PFSK-1 (cell line): ENCODE data around the gene ANGPT4.

ENCODE experiments used
- FOXP2 ChIP-seq: optimal IDR thresholded peaks from 2 replicates; pipeline ENCODE3; 2011; ENCODE audit warnings: borderline replicate concordance, control low read depth, inconsistent platforms; ENCODE audit not compliant: insufficient read depth; ENCODE audit errors: extremely low read length, extremely low read depth
- POLR2AphosphoS5 ChIP-seq: IDR thresholded peaks from 2 replicates; pipeline ENCODE4 v1.6.1; 2012; ENCODE audit warnings: low read depth, mild to moderate bottlenecking, control low read depth, low read length, moderate library complexity
- REST ChIP-seq, 2 experiments: IDR thresholded peaks; 2 replicates each; pipeline versions ENCODE4 v1.6.1 to v1.8.0; 2011 to 2012; ENCODE audit warnings: low read depth in 2 of 2, low read length in 2 of 2, control low read depth in 1 of 2, inconsistent platforms in 1 of 2, mild to moderate bottlenecking in 1 of 2, moderate library complexity in 1 of 2; ENCODE audit not compliant: insufficient read depth in 1 of 2
- SIN3A ChIP-seq: IDR thresholded peaks from 2 replicates; pipeline ENCODE4 v1.6.1; 2012; ENCODE audit warnings: mild to moderate bottlenecking, low read length, moderate library complexity, borderline replicate concordance; ENCODE audit not compliant: insufficient read depth
- TAF1 ChIP-seq: IDR thresholded peaks from 2 replicates; pipeline ENCODE4 v1.6.1; 2012; ENCODE audit warnings: low read length, control low read depth, borderline replicate concordance; ENCODE audit not compliant: insufficient read depth

Gene ANGPT4

GRCh38 chr20:955656-956055, 39.5 kb upstream of the ANGPT4 start:
- TF ChIP-seq FOXP2 (no peak), REST (IDR thresholded peaks at IDR 0.05; ENCODE audit: insufficient read depth in 1 of 2, low read depth in 2 of 2, low read length in 2 of 2) (no peak), TAF1 (no peak), SIN3A (no peak), POLR2AphosphoS5 (no peak)

GRCh38 chr20:955111-955510, 39.0 kb upstream of the ANGPT4 start:
- TF ChIP-seq SIN3A = no peak
- TF ChIP-seq POLR2AphosphoS5 = no peak
- TF ChIP-seq FOXP2 = no peak
- TF ChIP-seq REST (IDR thresholded peaks at IDR 0.05; ENCODE audit: insufficient read depth in 1 of 2, low read depth in 2 of 2, low read length in 2 of 2) = no peak
- no peak for TF ChIP-seq TAF1

- no peak for TF ChIP-seq FOXP2
- TF ChIP-seq REST (IDR thresholded peaks at IDR 0.05; ENCODE audit: insufficient read depth in 1 of 2, low read depth in 2 of 2, low read length in 2 of 2) = no peak
- TF ChIP-seq TAF1 = no peak
- no peak for TF ChIP-seq POLR2AphosphoS5
- TF ChIP-seq SIN3A = no peak
These were observed 37.6 kb upstream of the ANGPT4 start for GRCh38 chr20:953742-954141.

- TF ChIP-seq REST (IDR thresholded peaks at IDR 0.05; ENCODE audit: insufficient read depth in 1 of 2, low read depth in 2 of 2, low read length in 2 of 2) (no peak), TAF1 (no peak), POLR2AphosphoS5 (no peak), FOXP2 (no peak), SIN3A (no peak)
These were observed 36.2 kb upstream of the ANGPT4 start for GRCh38 chr20:952196-952795.
